HUDEP-2 (cell line): Measurements from ENCODE around the gene VSIG10.
"Not testable (repeated sequence)": the region's sequence is repeated elsewhere in the genome, so short reads cannot be mapped to it uniquely, and the experiment has no call there.

Experiments used
- DNase-seq, 76 experiments: peaks; one replicate each; lab custom pipeline; 2025; ENCODE audit not compliant: unreplicated experiment in 76 of 76; lab: John Stamatoyannopoulos, UW

VSIG10 gene

GRCh38 chr12:118119449-118119879 lies 15.7 kb upstream of the VSIG10 start:
- DNase-seq, result no peak

DNA sequence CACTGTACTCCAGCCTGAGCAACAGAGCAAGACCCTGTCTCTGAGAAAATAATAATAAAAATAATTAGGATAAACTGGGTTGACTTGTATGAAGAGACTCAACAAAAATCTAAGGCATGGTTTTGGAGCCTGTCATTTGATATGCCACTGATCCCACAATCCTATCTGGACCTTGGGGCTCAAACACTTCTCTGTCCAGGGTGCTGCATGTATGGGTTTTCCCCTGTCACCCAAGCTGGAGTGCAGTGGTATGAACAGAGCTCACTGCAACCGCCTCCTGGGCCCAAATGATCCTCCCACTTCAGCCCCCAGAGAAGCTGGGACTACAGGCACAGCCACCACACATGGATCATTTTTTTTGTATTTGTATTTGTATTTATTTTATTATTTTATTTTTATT lies 5.3 kb upstream of the VSIG10 start:
- no peak for DNase-seq

- no peak for DNase-seq
Observed at GRCh38 chr12:118107694-118108093, 3.9 kb upstream of the VSIG10 start.

DNA sequence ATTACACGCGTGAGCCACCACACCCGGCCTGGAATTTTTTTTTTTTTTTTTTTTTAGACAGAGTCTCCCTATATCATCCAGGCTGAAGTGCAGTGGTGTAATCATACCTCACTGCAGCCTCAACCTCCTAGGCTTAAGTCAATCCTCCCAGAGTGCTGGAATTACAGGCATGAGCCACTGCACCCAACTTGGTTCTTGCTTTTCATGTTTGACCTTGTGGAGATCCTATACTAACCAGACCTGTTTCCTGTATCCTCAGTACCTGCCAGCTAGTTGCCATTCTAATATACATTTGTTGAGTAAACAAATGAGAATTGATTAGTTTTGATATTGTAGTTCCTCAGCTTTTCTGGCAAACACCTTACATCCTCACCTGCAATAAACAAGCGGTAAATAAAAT lies 3.2 kb upstream of the VSIG10 start:
- no peak for DNase-seq

GRCh38 chr12:118103201-118103600 lies 610 bp downstream of the VSIG10 start:
- no peak for DNase-seq

DNA sequence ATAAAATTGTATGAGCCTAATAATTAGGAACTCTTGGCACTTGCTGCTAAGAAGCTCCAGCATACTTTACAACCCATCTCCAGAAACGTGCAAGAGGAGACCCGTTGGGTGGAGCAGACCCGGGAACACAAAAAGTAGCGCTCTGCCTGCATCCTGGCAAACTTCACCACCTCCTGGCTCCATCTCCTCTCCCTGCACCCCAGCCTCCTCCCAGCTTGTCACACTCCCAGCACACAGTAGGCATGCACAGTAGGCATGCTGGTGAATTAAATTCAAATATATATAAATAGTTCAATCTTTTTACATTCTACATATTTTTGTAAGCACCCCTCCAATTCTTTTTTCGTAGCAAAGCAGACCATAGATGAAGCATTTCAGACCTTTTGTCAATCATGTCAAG lies 1.2 kb downstream of the VSIG10 start:
- no peak for DNase-seq

GRCh38 chr12:118102070-118102469 lies 1.7 kb downstream of the VSIG10 start:
- DNase-seq, result no peak

GRCh38 chr12:118101051-118101450 lies 2.8 kb downstream of the VSIG10 start:
- no peak for DNase-seq

DNA sequence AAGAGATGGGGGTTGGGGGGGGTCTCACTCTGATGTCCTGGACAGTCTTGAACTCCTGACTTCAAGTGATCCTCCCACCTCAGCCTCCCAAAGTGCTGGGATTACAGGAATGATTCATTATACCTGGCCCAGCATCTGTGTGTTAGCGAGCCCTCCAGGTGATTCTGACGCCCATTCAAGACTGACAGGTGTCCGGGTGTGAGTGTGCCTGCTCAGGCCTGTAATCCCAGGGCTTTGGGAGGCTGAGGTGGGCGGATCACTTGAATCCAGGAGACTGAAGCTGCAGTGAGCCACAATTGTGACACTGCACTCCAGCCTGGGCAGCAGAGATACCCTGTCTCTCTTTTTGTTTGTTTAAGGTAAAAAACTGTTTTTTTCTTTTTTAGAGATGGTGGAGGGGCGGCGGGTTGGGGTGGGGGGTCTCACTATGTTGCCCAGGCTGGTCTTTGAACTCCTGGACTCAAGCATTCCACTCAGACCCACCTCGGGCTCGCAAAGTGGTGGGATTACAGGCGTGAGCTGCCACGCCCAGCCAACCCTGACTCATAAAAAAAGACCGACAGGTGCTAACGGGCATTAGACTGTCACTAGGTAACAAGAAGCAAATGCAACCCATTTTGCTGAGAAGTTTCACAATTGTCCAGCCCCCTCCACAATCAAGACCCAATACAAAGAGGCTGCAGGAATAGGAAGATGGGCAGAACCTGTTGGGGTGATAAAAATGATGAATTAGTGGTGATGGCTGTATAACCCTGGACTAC lies 4.7 kb downstream of the VSIG10 start:
- no peak for DNase-seq

GRCh38 chr12:118098401-118098800 lies 5.4 kb downstream of the VSIG10 start:
- DNase-seq, result no peak

- no peak for DNase-seq
Observed at GRCh38 chr12:118094039-118094438, 9.8 kb downstream of the VSIG10 start.

GRCh38 chr12:118089782-118090181 lies 14.0 kb downstream of the VSIG10 start:
- DNase-seq, result no peak

DNA sequence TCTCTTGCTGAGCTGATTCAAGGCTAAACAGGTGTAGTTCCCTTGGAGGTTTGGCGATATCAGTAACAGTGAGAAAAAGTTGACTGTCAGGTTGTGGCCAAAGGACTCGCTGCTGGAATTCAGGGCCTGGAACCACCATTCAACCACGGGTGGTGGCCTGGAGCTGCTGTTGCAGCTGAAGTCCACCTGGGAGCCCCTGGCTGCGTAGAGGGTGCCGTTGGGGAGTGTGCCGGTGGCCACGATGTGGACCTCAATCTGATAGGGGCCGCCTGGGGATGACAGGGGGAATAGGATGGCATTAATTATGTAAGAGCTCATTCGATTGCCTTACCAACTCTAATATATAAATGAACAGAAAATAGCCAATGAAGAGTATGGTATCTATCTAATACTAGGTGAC lies 21.6 kb downstream of the VSIG10 start:
- no peak for DNase-seq

DNA sequence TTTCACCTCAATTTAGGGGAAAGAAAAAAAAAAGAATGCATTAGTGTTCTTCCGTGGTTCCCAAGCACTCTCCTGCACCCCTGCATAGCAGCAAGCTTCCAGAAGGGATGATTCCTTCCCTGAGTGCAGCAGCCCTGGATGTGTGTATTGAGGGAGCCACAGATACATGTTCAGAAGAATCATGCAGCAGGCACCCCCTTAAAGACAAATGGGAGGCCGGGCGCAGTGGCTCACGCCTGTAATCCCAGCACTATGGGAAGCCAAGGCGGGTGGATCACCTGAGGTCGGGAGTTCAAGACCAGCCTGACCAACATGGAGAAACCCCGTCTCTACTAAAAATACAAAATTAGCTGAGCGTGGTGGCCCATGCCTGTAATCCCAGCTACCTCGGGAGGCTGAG lies 22.3 kb downstream of the VSIG10 start:
- not testable (repeated sequence) for DNase-seq

DNA sequence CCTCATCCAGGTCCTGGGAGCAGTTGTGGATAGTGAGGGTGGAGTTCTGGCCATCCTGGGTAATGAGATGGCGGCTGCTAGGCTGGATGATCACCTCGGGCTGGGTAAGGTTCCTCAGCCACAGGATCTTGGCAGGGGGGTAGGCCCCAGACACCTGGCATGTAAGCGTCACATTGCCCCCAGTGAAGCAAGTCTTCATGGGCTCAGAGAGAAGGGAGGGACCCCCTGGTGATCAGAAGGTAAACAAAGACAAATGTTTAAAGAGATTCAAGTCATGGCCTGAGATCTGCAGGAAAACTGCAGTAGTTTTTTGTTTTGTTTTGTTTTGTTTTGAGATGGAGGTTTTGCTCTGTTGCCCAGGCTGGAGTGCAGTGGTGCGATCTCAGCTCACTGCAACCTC lies 30.0 kb downstream of the VSIG10 start:
- DNase-seq, result no peak

GRCh38 chr12:118070650-118071049 lies 33.2 kb downstream of the VSIG10 start:
- no peak for DNase-seq

- DNase-seq, result no peak
Observed at GRCh38 chr12:118068445-118068844, 35.4 kb downstream of the VSIG10 start.

DNA sequence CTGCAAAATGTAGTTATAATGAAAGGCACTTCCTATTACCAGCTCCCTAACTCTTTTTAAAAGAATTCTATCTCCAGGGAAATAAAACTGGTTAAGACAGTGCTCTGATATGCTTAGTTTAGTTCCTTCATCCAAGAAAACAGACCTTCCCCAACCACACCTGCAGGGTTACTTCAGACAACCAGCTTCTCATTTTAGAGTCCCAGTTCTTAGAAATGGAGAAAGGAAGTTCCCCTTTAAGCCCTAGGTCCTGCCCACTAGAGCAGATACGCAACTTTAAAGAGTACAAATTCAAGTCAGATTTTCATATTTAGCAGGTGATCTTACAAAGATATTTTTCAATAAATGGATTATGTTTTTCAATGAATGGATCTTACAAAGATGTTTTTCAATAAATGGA lies 38.4 kb downstream of the VSIG10 start:
- no peak for DNase-seq

DNA sequence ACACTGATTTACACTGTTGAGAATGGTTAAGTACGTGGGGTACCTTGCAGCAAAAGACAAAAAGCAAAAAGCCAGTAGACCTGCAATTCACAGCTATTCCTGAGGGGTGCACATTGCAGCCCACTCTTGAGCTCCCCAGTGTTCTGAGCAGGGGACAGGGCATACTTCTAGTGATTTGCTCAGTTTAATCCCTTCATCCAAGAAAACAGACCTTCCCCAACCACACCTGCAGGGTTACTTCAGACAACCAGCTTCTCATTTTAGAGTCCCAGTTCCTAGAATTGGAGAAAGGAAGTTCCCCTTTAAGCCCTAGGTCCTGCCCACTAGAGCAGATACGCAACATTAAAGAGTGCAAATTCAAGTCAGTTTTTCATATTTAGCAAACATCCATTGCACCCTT lies 39.2 kb downstream of the VSIG10 start:
- peak in 2 of 76 experiments; percentile 2 to 6 for DNase-seq

DNA sequence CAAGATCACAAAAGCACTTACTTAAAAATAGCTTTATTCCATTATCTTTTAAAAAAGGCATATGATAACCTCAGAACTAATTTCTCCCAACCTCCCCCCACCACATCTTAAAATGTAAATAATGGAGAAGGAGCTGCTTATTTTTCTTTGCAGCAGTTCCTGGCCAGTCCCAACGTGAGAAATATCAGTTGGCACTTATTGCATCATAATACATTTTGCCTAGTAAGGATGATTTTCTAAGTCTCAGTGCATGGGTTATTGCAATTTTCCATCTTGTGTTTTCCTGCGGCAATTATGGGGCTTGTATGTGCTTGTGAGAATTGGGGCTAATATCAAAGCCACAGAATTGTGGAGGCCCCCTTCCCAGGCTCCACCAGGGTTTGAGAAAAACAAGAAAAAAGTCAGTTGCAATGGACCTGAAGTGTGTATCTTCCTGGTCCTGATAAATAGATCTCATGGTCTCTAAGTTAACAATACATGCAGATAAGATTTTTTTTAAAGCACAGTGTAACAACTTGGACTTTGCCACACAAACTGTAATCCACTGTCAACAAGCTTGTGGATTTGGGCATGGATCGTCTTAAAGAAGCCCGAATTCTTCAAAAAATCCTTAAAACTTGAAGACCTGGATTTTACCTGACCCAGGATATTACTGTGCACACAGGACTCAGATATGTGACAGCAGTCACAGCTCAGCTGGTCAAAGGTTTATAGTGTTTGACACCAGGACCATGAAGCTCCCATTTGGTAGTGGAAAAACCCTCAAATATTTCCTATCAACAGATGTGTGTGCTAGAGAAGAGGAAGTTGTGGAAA lies 40.0 kb downstream of the VSIG10 start:
- DNase-seq, result peak in 1 of 76 experiments; percentile 2

- peak in 26 of 76 experiments; percentile 3 to 66 (median 23) for DNase-seq
Observed at GRCh38 chr12:118061873-118062843, 41.7 kb downstream of the VSIG10 start.
